Endothelial cell of umbilical vein (primary cell): Measurements from ENCODE around the gene CAMKK2.

Experiments used
- CTCF ChIP-seq, 2 donors: IDR thresholded peaks; 1 replicate in 1 of 2; 2 replicates in 1 of 2; pipeline ENCODE4 v1.5.1; 2011; ENCODE audit warnings: low read length in 2 of 2, mild to moderate bottlenecking in 2 of 2, moderate library complexity in 2 of 2, control low read depth in 1 of 2, inconsistent platforms in 1 of 2, low read depth in 1 of 2; ENCODE audit not compliant: insufficient read depth in 1 of 2; ENCODE audit errors: extremely low read depth in 1 of 2
- EZH2 ChIP-seq: IDR thresholded peaks from 2 replicates; pipeline ENCODE4 v1.6.1; 2012; ENCODE audit warnings: borderline replicate concordance, low read depth, mild to moderate bottlenecking, moderate library complexity, low read length, inconsistent platforms; ENCODE audit not compliant: severe bottlenecking
- MAX ChIP-seq: IDR thresholded peaks from 2 replicates; pipeline ENCODE4 v1.6.1; 2011; ENCODE audit not compliant: insufficient read depth, insufficient read length
- POLR2A ChIP-seq: IDR thresholded peaks from 2 replicates; pipeline ENCODE4 v1.6.1; 2012; ENCODE audit warnings: low read depth, mild to moderate bottlenecking, control low read depth, low read length
- POLR2AphosphoS5 ChIP-seq: IDR thresholded peaks from 2 replicates; pipeline ENCODE4 v1.6.1; 2012; ENCODE audit warnings: low read depth, mild to moderate bottlenecking, control low read depth, low read length, moderate library complexity; ENCODE audit not compliant: insufficient read depth

GRCh38 chr12:121216102-121216501 lies 80.4 kb downstream of the CAMKK2 start:
- TF ChIP-seq CTCF (IDR thresholded peaks at IDR 0.05; ENCODE audit: extremely low read depth in 1 of 2, insufficient read depth in 1 of 2, low read depth in 1 of 2, low read length in 2 of 2) (no peak), POLR2A (no peak), EZH2 (no peak), POLR2AphosphoS5 (no peak), MAX (no peak)
